HPDE6-E6E7 (cell line): ENCODE results near the gene FAM89B.

Experiments used
- DNase-seq: peaks from one replicate; pipeline ENCODE4 v3.0.0; 2011; ENCODE audit warnings: missing footprints; ENCODE audit errors: extremely low spot score

The FAM89B gene

GRCh38 chr11:65588199-65589054, 16.1 kb downstream of the FAM89B start:
- no peak for DNase-seq

DNA sequence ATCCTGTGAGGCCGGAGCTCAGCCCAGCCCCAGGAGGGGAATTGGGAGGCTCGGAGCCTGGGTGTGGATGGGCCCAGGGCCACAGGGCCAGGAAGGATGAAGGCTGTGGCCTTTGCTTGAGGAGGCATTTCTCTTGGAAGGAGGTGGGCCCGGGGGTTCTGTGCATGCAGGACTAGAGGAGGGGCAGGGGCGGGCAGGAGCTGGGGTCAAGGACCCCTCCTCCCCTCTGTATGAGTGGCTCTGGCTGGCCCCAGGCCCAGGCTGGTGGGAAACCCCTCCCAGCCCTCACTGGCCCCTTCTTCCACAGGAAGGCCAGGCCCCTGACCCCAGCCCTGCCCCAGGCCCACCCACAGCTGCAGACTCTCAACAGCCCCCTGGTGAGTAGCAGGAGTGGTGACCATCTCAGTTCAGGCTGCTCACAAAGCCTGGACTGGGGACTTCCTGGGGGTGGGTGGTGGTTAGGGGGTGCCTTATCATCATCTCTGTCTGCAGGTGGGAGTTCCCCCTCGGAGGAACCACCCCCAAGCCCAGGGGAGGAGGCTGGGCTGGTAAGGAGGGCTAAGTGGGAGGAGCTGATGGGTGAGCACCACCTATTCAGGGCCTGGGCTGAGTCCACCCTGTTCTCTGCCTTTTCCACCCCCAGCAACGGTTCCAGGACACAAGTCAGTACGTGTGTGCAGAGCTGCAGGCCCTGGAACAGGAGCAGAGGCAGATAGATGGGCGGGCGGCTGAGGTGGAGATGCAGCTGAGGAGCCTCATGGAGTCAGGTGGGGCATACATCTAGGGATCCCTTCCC, 17.3 kb downstream of the FAM89B start:
- DNase-seq: no peak

GRCh38 chr11:65590240-65590738, 18.0 kb downstream of the FAM89B start:
- no peak for DNase-seq

- no peak for DNase-seq
Measured at GRCh38 chr11:65591939-65592857, 19.9 kb downstream of the FAM89B start.

DNA sequence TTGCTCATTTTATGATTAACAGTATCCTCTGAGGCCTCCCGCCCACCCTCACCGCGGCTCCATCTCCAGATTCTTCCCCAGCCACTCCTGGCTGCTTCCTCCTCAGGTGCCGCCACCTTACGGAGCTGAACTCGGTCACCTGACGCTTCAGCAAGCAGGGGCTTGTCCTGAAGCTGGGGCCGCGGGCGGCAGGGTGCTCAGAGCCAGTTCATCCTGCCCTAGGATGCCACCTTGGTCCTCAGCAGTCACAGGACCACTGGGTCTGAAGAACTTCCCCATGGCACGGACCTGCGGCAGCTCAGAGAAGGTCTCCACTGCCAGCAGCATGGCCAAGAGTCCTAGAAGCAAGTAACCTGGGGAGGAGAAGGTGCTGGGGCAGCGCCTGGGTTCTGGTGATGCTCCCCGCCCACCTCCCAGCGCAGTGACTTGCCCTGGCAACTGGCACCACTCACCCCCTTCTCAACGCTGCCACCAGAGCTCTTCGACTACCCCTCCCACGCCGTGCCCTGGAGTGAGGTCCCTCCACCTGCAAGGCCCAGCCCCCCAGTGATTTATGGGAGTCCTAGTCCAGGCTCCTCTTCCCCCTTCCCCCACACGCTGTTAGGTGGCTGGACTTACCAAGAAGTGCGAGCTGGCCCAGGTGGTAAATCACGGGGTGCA, 20.6 kb downstream of the FAM89B start:
- peak; percentile 87 for DNase-seq

- DNase-seq: no peak
Measured at GRCh38 chr11:65593518-65594414, 21.4 kb downstream of the FAM89B start.

GRCh38 chr11:65595131-65595530, 22.8 kb downstream of the FAM89B start:
- no peak for DNase-seq

DNA sequence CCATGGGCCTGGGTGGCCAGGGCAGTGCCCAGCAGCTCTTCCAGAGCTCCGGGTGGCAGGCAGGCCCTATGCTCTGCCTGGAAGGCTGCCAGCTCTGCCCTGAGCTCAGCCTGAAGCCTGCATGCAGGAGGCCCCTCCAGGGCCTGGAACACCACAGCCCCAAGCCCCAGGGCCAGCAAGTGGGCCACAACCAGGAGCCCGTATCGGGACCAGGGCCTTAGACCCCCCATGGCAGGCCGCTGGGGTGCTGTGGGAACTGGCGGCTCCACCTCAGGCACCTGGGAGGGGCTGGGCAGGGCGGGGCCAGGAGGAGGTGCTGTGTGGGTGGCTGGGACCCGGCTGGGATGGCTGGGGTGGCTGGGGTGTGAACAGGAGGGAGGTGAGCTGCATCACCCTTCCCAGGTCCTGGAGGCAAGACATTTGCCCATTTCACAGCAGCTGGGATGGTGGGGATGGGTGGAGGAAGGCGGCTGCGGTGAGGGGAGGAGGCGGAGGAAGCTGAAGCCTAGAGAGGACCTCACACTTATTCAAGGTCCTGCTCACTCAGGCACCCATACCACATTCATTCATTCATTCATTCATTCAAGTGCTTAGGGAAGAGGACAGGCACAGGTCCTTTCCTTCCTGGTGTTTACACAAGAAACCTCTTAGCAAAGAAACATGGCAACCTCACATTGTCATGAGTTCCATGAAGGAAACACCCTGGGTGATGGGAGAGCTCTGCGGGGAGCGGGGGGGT, 23.4 kb downstream of the FAM89B start, which contains the start of gene KCNK7:
Gene KCNK7 (minus strand): TSS at position 258 of the 739 bp plus-strand sequence. CDS start 28 bp downstream, at position 230.
- no peak for DNase-seq

DNA sequence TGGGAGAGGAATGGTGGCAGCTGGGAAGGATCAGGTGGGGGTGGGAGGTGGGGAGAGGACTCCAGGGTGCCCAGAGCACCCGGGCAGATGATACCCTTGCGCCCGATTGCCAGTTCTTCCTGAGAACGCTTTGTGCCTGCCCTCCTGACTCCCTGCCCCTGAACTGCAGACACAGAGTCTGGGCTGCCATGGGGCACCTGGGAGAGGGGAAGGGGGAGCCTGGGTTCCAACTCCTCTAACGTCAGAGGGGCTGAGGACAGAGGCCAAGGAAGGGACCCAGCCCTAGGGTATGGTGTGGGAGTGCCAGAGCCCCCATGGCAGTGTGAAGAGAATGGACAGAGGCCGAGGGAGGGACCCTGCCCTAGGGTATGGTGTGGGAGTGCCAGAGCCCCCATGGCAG, 24.2 kb downstream of the FAM89B start:
- DNase-seq: no peak

- DNase-seq: no peak
Measured at GRCh38 chr11:65598258-65598699, 25.9 kb downstream of the FAM89B start.

- DNase-seq: no peak
Measured at GRCh38 chr11:65599216-65599954, 27.0 kb downstream of the FAM89B start.

- DNase-seq: no peak
Measured at GRCh38 chr11:65599955-65600246, 27.6 kb downstream of the FAM89B start.

DNA sequence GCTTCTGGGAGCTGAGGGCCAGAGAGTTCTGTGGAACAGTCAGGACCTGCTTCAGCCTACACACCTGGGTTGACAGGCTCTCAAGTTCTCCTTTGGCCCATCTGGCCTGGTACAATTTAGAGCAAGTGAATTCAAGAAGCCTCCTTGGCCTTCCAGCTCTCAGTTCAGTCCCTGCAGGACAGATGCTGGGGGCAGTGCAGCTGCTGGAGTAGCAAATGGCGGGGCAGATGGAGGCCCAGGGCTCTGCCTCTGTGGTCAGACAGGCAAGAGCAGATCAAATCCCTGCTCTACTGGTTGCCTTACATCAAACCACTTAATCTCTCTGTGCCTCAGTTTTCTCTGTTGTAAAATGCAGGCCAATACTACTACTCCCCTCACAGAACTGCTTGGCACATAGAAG, 31.9 kb downstream of the FAM89B start:
- DNase-seq: no peak

- DNase-seq: peak; percentile 77
Measured at GRCh38 chr11:65606876-65607613, 34.7 kb downstream of the FAM89B start.

GRCh38 chr11:65607614-65608426, 35.5 kb downstream of the FAM89B start:
- DNase-seq: no peak

GRCh38 chr11:65609229-65609628, 36.9 kb downstream of the FAM89B start:
- no peak for DNase-seq

GRCh38 chr11:65609665-65610064, 37.3 kb downstream of the FAM89B start:
- DNase-seq: no peak
